ENCODE measurements around the gene CTNNA3. TPM values are rescaled to one million over a fixed set of nuclear protein-coding genes. Genes with fewer than 3 reads are reported as not detected.

CTNNA3 gene
- total and polyA plus RNA-seq, 2 of the 4 experiments (the other 2 are of a cell fraction), result 0.19 to 0.90 TPM

DNA sequence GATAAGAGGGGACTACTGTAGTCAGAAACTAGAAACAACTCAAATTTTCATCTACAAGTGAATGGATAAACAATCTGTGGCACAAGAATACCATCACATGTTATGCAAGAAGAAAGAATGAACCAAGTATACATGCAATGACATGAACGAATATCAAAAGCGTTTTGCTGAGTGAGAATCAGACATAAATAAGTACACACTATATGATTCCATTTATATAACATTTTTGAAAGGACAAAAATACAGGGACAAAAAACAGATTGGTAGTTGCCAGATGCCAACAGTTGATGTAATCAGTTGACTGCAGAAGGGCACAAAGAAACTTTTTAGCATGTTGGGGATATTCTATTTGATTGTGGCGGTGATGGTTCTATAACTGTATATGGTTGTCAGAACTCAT is 33.6 kb downstream of the CTNNA3 start:
- no TSS peak for BruUV-seq (replicated peaks)

More for the DNA sequence above, 33.6 kb downstream of the CTNNA3 start:
- Histone ChIP-seq H3K9me3 (ENCODE audit: control insufficient read depth, insufficient read depth, low read length) (no peaks in the 10 kb centered on the region), H3K4me1 (ENCODE audit: control insufficient read depth, insufficient read depth, low read length) (no peaks in the 10 kb centered on the region), H4K5ac (ENCODE audit: low read depth, low read length) (no peak overlapping the region), H3K18ac (ENCODE audit: low read depth, low read length) (no peak overlapping the region), H2AK9ac (replicated peaks; ENCODE audit: low read depth, low read length, poor library complexity) (no peak overlapping the region), H3K4me3 (ENCODE audit: insufficient read depth, low read depth, low read length) (no peak overlapping the region), H3K56ac (ENCODE audit: extremely low read depth, insufficient read depth, low read length) (no peak overlapping the region), H2BK20ac (ENCODE audit: low read depth, low read length) (no peak overlapping the region), H2BK15ac (ENCODE audit: low read depth, low read length) (no peak overlapping the region), H4K8ac (ENCODE audit: low read depth in 2 of 2, low read length in 2 of 2) (no peak overlapping the region), H3K36me3 (ENCODE audit: control insufficient read depth, insufficient read depth, low read length) (no peaks in the 10 kb centered on the region), H4K20me1 (ENCODE audit: insufficient read depth, low read length) (no peaks in the 10 kb centered on the region), H3K9ac (ENCODE audit: low read depth, low read length) (no peak overlapping the region), H4K91ac (ENCODE audit: insufficient read depth, low read depth, low read length) (no peak overlapping the region), H2AFZ (replicated peaks; ENCODE audit: low read length, poor library complexity) (no peak overlapping the region), H3K14ac (replicated peaks; ENCODE audit: low read depth, low read length) (no peak overlapping the region), H2BK120ac (ENCODE audit: low read depth, low read length) (no peak overlapping the region), H3K4me2 (ENCODE audit: low read depth, low read length) (no peak overlapping the region; the same call in 1 of the 2 replicates), H3K23ac (ENCODE audit: low read depth, low read length) (no peak overlapping the region), H3K4ac (ENCODE audit: low read depth, low read length) (no peak overlapping the region), H3K27me3 (ENCODE audit: control insufficient read depth, insufficient read depth, low read length) (no peaks in the 10 kb centered on the region; the same call in 1 of the 2 replicates), H3K79me1 (ENCODE audit: low read depth in 1 of 2, low read length in 2 of 2) (no peaks in the 10 kb centered on the region), H2BK5ac (ENCODE audit: low read depth, low read length, poor library complexity, severe bottlenecking) (no peak overlapping the region), H2AK5ac (ENCODE audit: low read depth, low read length) (no peak overlapping the region), H3K27ac (ENCODE audit: insufficient read depth, low read length) (no peak overlapping the region), H3K9me1 (ENCODE audit: insufficient read depth, low read length) (no peaks in the 10 kb centered on the region)
- no CpG with 5 or more reads among the region's 3 CpGs for WGBS, 2 experiments (ENCODE audit: extremely low coverage in 2 of 2, insufficient read length in 1 of 2)
- dilution Hi-C loops (cut with HindIII; ENCODE audit: low sequenced_read_pairs, unreplicated experiment), result no loop called here
- TF ChIP-seq, protein P1, sequence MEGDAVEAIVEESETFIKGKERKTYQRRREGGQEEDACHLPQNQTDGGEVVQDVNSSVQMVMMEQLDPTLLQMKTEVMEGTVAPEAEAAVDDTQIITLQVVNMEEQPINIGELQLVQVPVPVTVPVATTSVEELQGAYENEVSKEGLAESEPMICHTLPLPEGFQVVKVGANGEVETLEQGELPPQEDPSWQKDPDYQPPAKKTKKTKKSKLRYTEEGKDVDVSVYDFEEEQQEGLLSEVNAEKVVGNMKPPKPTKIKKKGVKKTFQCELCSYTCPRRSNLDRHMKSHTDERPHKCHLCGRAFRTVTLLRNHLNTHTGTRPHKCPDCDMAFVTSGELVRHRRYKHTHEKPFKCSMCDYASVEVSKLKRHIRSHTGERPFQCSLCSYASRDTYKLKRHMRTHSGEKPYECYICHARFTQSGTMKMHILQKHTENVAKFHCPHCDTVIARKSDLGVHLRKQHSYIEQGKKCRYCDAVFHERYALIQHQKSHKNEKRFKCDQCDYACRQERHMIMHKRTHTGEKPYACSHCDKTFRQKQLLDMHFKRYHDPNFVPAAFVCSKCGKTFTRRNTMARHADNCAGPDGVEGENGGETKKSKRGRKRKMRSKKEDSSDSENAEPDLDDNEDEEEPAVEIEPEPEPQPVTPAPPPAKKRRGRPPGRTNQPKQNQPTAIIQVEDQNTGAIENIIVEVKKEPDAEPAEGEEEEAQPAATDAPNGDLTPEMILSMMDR (conservative IDR thresholded peaks at IDR 0.05; ENCODE audit: low read depth, low read length), result no peak
- TF ChIP-seq MAFK (IDR thresholded peaks at IDR 0.05; ENCODE audit: low read depth, low read length) (no peak), FOS (IDR thresholded peaks at IDR 0.05; ENCODE audit: low read depth, low read length) (no peak), RCOR1 (IDR thresholded peaks at IDR 0.05; ENCODE audit: insufficient replicate concordance, low read length) (no peak), CEBPB (IDR thresholded peaks at IDR 0.05; ENCODE audit: low read depth, low read length) (no peak), BHLHE40 (IDR thresholded peaks at IDR 0.05; ENCODE audit: low read depth, low read length) (no peak), MAZ (IDR thresholded peaks at IDR 0.05; ENCODE audit: borderline replicate concordance, low read depth, low read length) (no peak), POLR2A (IDR thresholded peaks at IDR 0.05; ENCODE audit: low read depth, low read length) (no peak), RFX5 (IDR thresholded peaks at IDR 0.05; ENCODE audit: low read depth, low read length) (no peak)
- TF ChIP-seq, protein P2, sequence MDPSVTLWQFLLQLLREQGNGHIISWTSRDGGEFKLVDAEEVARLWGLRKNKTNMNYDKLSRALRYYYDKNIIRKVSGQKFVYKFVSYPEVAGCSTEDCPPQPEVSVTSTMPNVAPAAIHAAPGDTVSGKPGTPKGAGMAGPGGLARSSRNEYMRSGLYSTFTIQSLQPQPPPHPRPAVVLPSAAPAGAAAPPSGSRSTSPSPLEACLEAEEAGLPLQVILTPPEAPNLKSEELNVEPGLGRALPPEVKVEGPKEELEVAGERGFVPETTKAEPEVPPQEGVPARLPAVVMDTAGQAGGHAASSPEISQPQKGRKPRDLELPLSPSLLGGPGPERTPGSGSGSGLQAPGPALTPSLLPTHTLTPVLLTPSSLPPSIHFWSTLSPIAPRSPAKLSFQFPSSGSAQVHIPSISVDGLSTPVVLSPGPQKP (IDR thresholded peaks at IDR 0.05; ENCODE audit: borderline replicate concordance, low read depth, low read length), result no peak
- TF ChIP-seq, protein P3, sequence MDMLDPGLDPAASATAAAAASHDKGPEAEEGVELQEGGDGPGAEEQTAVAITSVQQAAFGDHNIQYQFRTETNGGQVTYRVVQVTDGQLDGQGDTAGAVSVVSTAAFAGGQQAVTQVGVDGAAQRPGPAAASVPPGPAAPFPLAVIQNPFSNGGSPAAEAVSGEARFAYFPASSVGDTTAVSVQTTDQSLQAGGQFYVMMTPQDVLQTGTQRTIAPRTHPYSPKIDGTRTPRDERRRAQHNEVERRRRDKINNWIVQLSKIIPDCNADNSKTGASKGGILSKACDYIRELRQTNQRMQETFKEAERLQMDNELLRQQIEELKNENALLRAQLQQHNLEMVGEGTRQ (IDR thresholded peaks at IDR 0.05; ENCODE audit: low read depth, low read length), result no peak
- intact Hi-C loops (cut with micrococcal nuclease), result loop anchor here (10.0 kb wide), 1 partner anchor 138 kb away; no protein-coding TSS in a partner anchor
- in situ Hi-C loops (cut with MboI; ENCODE audit: low sequenced_read_pairs), result no loop called here
- CTCF ChIA-PET, result no interaction called here
- ATAC-seq (ENCODE audit: low read depth) (no peak), DNase-seq (no peak)
- POLR2A ChIA-PET (ENCODE audit: unreplicated experiment), result no interaction called here
